ENCODE data around the gene MAP3K2.

Gene MAP3K2

GRCh38 chr2:127342101-127342500, 45.7 kb downstream of the MAP3K2 start:
- H3K27me3 ChIP-seq (ENCODE audit: control insufficient read depth, insufficient read depth, low read length), result no peaks in the 10 kb centered on the region
- no peaks in the 10 kb centered on the region for H3K4me1 ChIP-seq (ENCODE audit: control insufficient read depth, insufficient read depth, low read length)
- no peak overlapping the region for H3K27ac ChIP-seq (ENCODE audit: low read depth, low read length)
- H3K4me3 ChIP-seq (ENCODE audit: low read length), result no peak overlapping the region
- H3K9ac ChIP-seq (ENCODE audit: low read length), result no peak overlapping the region
- H3K36me3 ChIP-seq (ENCODE audit: control insufficient read depth, insufficient read depth, low read length), result no peaks in the 10 kb centered on the region

DNA sequence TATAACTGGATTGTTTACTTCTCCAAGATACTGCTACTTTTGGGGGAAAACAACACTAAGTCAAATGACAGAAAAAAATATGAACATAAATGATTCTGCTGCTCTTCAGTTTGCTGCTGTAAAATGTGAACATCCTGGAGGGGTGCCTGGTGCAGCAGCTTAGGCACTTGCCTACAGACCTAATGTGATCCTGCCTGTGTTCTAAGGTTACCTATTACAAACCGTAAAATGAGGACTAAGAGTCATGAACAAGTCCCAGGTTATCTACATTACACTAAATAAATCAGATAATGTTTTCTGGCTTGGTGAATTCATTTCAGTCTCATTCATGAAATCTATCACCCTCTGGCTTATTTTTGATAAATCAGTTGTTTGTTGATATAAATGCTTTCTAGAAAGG, 55.4 kb downstream of the MAP3K2 start:
- no peak overlapping the region for H3K9ac ChIP-seq (ENCODE audit: low read length)
- no peak overlapping the region for H3K27ac ChIP-seq (ENCODE audit: low read depth, low read length)
- H3K27me3 ChIP-seq (ENCODE audit: control insufficient read depth, insufficient read depth, low read length), result no peaks in the 10 kb centered on the region
- no peaks in the 10 kb centered on the region for H3K4me1 ChIP-seq (ENCODE audit: control insufficient read depth, insufficient read depth, low read length)
- H3K4me3 ChIP-seq (ENCODE audit: low read length), result no peak overlapping the region
- peaks cover 6% of the 10 kb centered on the region for H3K36me3 ChIP-seq (ENCODE audit: control insufficient read depth, insufficient read depth, low read length)

GRCh38 chr2:127330753-127331152, 57.0 kb downstream of the MAP3K2 start:
- peaks cover 6% of the 10 kb centered on the region for H3K36me3 ChIP-seq (ENCODE audit: control insufficient read depth, insufficient read depth, low read length)
- no peak overlapping the region for H3K27ac ChIP-seq (ENCODE audit: low read depth, low read length)
- no peak overlapping the region for H3K4me3 ChIP-seq (ENCODE audit: low read length)
- H3K27me3 ChIP-seq (ENCODE audit: control insufficient read depth, insufficient read depth, low read length), result no peaks in the 10 kb centered on the region
- H3K9ac ChIP-seq (ENCODE audit: low read length), result no peak overlapping the region
- H3K4me1 ChIP-seq (ENCODE audit: control insufficient read depth, insufficient read depth, low read length), result no peaks in the 10 kb centered on the region

- Histone ChIP-seq H3K4me1 (ENCODE audit: control insufficient read depth, insufficient read depth, low read length) (no peaks in the 10 kb centered on the region), H3K36me3 (ENCODE audit: control insufficient read depth, insufficient read depth, low read length) (peaks cover 14% of the 10 kb centered on the region), H3K4me3 (ENCODE audit: low read length) (no peak overlapping the region), H3K9ac (ENCODE audit: low read length) (no peak overlapping the region), H3K27ac (ENCODE audit: low read depth, low read length) (no peak overlapping the region), H3K27me3 (ENCODE audit: control insufficient read depth, insufficient read depth, low read length) (no peaks in the 10 kb centered on the region)
Measured at GRCh38 chr2:127326289-127326945, 61.4 kb downstream of the MAP3K2 start.

- Histone ChIP-seq H3K36me3 (ENCODE audit: control insufficient read depth, insufficient read depth, low read length) (peaks cover 13% of the 10 kb centered on the region), H3K4me3 (ENCODE audit: low read length) (no peak overlapping the region), H3K4me1 (ENCODE audit: control insufficient read depth, insufficient read depth, low read length) (no peaks in the 10 kb centered on the region), H3K27me3 (ENCODE audit: control insufficient read depth, insufficient read depth, low read length) (no peaks in the 10 kb centered on the region), H3K9ac (ENCODE audit: low read length) (no peak overlapping the region), H3K27ac (ENCODE audit: low read depth, low read length) (no peak overlapping the region)
Measured at GRCh38 chr2:127324635-127325034, 63.1 kb downstream of the MAP3K2 start.

- Histone ChIP-seq H3K4me3 (ENCODE audit: low read length) (no peak overlapping the region), H3K27me3 (ENCODE audit: control insufficient read depth, insufficient read depth, low read length) (no peaks in the 10 kb centered on the region), H3K27ac (ENCODE audit: low read depth, low read length) (no peak overlapping the region), H3K9ac (ENCODE audit: low read length) (no peak overlapping the region), H3K36me3 (ENCODE audit: control insufficient read depth, insufficient read depth, low read length) (peaks cover 13% of the 10 kb centered on the region), H3K4me1 (ENCODE audit: control insufficient read depth, insufficient read depth, low read length) (no peaks in the 10 kb centered on the region)
Measured at GRCh38 chr2:127321303-127321702, 66.5 kb downstream of the MAP3K2 start.

DNA sequence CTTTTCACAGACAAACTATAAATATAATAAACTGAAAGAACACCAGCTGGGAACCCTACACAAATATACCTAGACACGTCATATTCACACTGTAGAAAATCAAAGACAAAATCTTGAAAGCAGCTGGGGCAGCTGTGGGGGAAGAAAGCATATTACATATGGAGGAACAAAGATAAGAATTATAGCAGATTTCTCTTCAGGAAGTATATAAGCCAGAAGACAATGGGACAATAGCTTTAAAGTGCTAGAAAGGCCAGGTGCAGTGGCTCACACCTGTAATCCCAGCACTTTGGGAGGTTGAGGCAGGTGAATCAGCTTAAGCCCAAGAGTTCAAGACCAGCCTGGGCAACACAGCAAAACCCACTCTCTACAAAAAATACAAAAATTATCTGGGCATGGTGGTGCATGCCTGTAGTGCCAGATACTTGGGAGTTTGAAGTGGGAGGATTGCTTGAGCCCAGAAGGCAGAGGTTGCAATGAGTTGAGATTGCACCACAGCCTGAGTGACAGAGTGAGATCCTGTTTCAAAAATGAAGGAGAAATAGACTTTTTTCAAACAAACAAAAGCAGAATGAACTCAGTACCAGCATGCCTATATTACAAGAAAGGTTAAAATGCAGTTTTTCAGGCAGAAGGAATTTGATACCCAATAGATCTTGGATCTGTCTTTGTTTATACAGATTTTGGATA, 67.0 kb downstream of the MAP3K2 start:
- Histone ChIP-seq H3K36me3 (ENCODE audit: control insufficient read depth, insufficient read depth, low read length) (peaks cover 13% of the 10 kb centered on the region), H3K4me1 (ENCODE audit: control insufficient read depth, insufficient read depth, low read length) (no peaks in the 10 kb centered on the region), H3K27ac (ENCODE audit: low read depth, low read length) (no peak overlapping the region), H3K9ac (ENCODE audit: low read length) (no peak overlapping the region), H3K27me3 (ENCODE audit: control insufficient read depth, insufficient read depth, low read length) (no peaks in the 10 kb centered on the region), H3K4me3 (ENCODE audit: low read length) (no peak overlapping the region)

DNA sequence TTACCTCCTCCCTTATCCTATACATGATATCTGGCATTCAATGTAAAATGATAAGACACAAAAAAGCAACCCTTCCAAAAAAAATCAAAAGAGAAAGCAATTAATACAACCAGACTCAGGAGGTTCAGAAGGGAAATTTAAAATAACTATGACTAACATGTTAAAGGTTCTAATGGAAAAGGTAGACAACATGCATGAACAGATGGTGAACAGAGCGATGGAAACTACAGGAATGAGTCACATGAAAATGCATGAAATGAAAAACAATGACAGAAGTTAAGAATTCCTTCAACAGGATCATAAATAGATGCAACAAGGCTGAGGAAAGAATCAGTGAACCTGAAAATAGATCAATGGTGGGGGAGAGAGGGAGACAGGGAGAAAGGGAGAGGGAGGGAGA, 67.7 kb downstream of the MAP3K2 start:
- Histone ChIP-seq H3K4me1 (ENCODE audit: control insufficient read depth, insufficient read depth, low read length) (no peaks in the 10 kb centered on the region), H3K27me3 (ENCODE audit: control insufficient read depth, insufficient read depth, low read length) (no peaks in the 10 kb centered on the region), H3K4me3 (ENCODE audit: low read length) (no peak overlapping the region), H3K27ac (ENCODE audit: low read depth, low read length) (no peak overlapping the region), H3K9ac (ENCODE audit: low read length) (no peak overlapping the region), H3K36me3 (ENCODE audit: control insufficient read depth, insufficient read depth, low read length) (peaks cover 13% of the 10 kb centered on the region)

DNA sequence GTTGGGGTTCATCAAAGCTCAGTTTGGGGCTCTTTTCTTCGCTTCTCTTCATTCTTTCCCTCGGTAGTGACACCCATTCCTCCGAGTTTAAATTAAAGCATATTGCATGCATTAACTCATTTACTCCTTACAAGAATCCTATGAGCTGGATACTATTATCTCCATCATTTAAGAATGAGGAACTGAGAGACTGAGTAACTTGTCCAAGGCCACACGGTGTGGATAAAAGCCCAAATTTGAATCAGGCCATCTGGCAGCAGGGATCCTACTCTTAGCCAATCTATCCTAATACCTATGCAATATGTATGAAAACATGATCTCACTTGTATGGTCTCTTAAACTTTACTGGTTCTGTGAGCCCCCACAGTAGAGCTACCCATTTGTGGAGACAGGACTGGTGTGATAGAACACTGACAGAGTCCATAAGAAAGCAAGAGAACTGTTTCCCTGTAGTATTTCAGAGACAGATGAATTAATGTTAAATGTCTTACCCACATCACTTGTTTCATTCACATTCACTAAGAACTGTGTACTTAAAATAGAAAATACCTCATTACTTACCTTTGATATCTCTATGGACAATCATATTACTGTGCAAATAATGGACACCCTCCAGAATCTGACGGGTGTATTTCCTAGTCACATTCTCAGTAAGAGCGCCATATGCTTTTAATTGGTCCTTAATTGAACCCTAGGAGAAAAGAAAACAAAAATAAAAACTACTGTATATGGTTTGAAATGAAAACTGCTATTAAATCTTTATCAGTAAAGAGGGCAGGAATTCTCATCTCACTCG, 73.4 kb downstream of the MAP3K2 start:
- no peak overlapping the region for H3K4me3 ChIP-seq (ENCODE audit: low read length)
- peaks cover 14% of the 10 kb centered on the region for H3K36me3 ChIP-seq (ENCODE audit: control insufficient read depth, insufficient read depth, low read length)
- H3K27ac ChIP-seq (ENCODE audit: low read depth, low read length), result no peak overlapping the region
- H3K9ac ChIP-seq (ENCODE audit: low read length), result no peak overlapping the region
- H3K27me3 ChIP-seq (ENCODE audit: control insufficient read depth, insufficient read depth, low read length), result no peaks in the 10 kb centered on the region
- no peaks in the 10 kb centered on the region for H3K4me1 ChIP-seq (ENCODE audit: control insufficient read depth, insufficient read depth, low read length)

DNA sequence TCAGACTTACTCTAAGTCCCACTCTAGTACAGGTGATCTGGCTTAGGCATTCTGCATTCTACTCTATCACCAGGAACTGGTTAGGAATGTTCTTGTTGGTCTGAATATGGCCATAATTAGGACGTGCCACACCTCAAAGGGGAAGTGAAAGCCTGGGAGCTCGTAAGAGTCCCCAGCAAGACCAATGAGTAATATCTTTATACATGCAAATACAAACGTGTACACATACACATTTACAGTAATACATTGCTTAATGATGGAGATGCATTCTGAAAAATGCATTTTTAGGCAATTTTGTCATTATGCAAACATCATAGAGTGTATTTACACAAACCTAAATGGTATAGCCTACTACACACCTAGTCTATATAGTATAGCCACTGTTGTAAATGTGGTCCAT, 74.4 kb downstream of the MAP3K2 start:
- Histone ChIP-seq H3K27ac (ENCODE audit: low read depth, low read length) (no peak overlapping the region), H3K27me3 (ENCODE audit: control insufficient read depth, insufficient read depth, low read length) (no peaks in the 10 kb centered on the region), H3K9ac (ENCODE audit: low read length) (no peak overlapping the region), H3K4me1 (ENCODE audit: control insufficient read depth, insufficient read depth, low read length) (no peaks in the 10 kb centered on the region), H3K36me3 (ENCODE audit: control insufficient read depth, insufficient read depth, low read length) (peaks cover 14% of the 10 kb centered on the region), H3K4me3 (ENCODE audit: low read length) (no peak overlapping the region)

DNA sequence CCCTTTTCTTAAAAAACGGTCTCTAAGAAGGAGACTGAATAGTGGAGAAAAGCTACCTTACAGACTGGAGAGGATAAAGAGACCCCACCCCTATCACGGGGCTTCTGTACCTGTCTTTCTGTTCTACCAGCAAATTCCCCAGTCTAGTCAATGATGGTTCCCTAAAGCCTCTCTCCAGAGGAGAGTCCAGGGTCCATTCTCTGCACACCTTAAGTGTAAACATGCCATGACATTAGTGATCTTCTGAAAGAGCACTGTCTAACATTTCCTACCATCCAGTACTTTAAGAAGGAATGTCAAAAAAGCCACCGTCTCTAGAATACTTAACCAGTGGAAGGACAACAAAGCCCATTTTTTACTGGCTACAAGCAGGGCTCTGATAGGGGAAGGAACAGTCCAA, 76.8 kb downstream of the MAP3K2 start:
- Histone ChIP-seq H3K4me1 (ENCODE audit: control insufficient read depth, insufficient read depth, low read length) (no peaks in the 10 kb centered on the region), H3K27ac (ENCODE audit: low read depth, low read length) (no peak overlapping the region), H3K4me3 (ENCODE audit: low read length) (no peak overlapping the region), H3K36me3 (ENCODE audit: control insufficient read depth, insufficient read depth, low read length) (peaks cover 16% of the 10 kb centered on the region), H3K9ac (ENCODE audit: low read length) (no peak overlapping the region), H3K27me3 (ENCODE audit: control insufficient read depth, insufficient read depth, low read length) (no peaks in the 10 kb centered on the region)

- Histone ChIP-seq H3K36me3 (ENCODE audit: control insufficient read depth, insufficient read depth, low read length) (peaks cover 15% of the 10 kb centered on the region), H3K9ac (ENCODE audit: low read length) (no peak overlapping the region), H3K4me3 (ENCODE audit: low read length) (no peak overlapping the region), H3K27me3 (ENCODE audit: control insufficient read depth, insufficient read depth, low read length) (no peaks in the 10 kb centered on the region), H3K27ac (ENCODE audit: low read depth, low read length) (no peak overlapping the region), H3K4me1 (ENCODE audit: control insufficient read depth, insufficient read depth, low read length) (no peaks in the 10 kb centered on the region)
Measured at GRCh38 chr2:127309468-127309867, 78.3 kb downstream of the MAP3K2 start.

Data from rectal smooth muscle tissue (tissue), 1 donor.